Left cardiac atrium (tissue), 4 donors: ENCODE results near the gene ABTB2. TPM values are rescaled to one million over a fixed set of nuclear protein-coding genes. Genes with fewer than 3 reads are reported as not detected.
"Not testable (repeated sequence)": the region's sequence is repeated elsewhere in the genome, so short reads cannot be mapped to it uniquely, and the experiment has no call there.

ENCODE experiments used
- ATAC-seq, 2 donors: fragments of 200-7000 bp; cut with Tn5 transposase; one replicate each; pipeline ENCODE4 v1.9.1; 2020; ENCODE audit warnings: mild to moderate bottlenecking in 2 of 2, moderate library complexity in 2 of 2
- DNase-seq: peaks from one replicate; pipeline ENCODE4 v3.0.0-alpha.2; 2020
- intact Hi-C, 2 donors: fragments of 100-400 bp; cut with DNase I; formaldehyde crosslinking; loops; one replicate each; pipeline versions ENCODE4 v1.14.1 to v1.15.1; 2022 to 2023
- total RNA-seq, 2 donors: library from RNA; stranded (reverse); fragmentation: NEBNext Ultra II Directional; extraction: Animal tissue kit (Norgen Biotek cat#: 25700); gene quantifications; one replicate each; pipeline ENCODE4 v1.2.1, GENCODE V29; 2021
- donor health status: DM: no; HTN: yes; CAD: no.
- donor health status: DM: no; HTN: yes; CAD: no; lungs with severe emphysema.
- donor health status: DM: yes; HTN: yes; CAD: no.
- donor health status: Dilated cardiomyopathy.

Gene ABTB2
- total RNA-seq, 2 donors from 2014 or later: 12.5 to 19.3 TPM

DNA sequence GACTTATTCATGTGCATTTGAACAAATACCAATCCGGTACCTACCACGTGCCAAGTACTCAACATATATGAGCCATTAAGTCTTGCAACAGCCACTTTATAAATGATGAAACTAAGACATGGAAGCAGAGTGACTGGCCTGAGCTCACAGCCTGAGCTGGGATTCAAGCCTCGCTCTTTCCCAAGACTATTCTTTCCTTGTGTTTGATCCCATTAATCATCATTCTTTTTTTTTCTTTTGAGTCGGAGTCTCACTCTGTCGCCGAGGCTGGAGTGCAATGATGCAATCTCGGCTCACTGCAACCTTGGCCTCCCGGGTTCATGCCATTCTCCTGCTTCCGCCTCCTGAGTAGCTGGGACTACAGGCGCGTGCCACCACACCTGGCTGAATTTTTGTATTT lies 119.3 kb downstream of the ABTB2 start:
- intact Hi-C loops: no loop called here
- ATAC-seq: no peak
- DNase-seq: no peak

DNA sequence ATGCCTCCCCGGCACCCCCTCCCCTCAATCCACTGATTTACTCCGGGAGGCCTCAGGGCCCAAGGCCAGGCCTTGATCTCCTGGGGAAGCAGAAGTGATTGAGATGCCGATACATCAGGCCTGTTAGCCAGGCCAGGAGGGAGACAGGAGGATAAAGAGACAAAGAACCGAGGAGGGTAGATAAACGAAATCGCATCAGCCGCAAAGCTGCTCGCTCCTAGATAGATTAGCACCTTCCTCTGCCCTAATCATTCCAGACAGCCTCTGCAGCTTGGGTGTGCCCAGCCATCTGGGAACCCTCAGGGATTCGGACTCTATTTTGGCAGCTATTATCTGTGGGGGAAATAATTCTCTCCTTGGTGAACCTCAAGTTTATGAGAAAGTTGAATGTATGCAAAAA lies 121.2 kb downstream of the ABTB2 start:
- intact Hi-C loops: no loop called here
- DNase-seq: no peak
- ATAC-seq: no peak

DNA sequence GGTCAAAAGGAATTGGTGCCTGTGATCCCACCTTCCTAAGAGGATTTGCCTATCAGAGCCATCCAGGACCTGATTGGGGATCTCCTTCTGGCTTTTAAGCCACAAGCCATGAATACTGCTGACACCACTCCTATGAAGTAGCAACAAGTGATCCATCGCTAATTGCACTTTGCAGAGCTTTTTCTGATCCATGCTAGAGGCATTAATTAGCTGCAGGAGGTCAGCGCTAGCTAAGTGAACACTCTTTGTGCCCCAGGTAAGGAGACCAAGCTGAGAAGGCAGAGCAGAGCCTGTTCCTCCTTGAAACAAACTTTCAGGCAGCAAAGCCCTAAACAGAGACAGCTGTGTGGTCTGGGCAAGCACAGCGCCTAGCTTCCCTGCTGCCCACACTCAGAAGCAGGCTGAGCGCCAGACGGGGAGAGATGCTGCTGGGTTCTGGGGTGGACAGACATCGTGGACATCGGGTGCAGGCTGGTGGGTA lies 122.2 kb downstream of the ABTB2 start:
- DNase-seq (no peak), ATAC-seq (no peak)
- intact Hi-C loops: no loop called here

DNA sequence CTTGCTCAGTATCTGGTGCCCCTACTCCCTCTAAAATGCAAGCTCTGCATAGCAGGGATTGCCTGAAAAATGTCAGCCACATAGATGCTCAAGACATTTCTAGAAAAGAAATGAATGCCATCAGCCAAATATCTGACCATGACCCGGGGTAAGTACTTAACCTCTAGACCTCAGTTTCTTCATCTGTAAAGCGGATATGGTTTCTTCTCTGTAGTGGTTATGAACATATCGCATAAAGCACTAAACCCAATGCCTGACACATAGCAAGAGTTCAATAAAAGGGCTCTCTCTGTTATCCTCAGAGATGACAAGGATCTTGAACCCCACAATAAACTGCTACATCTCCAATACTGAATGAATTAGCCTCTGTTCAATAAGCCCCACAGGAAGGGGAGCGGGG lies 122.6 kb downstream of the ABTB2 start:
- intact Hi-C loops: no loop called here
- ATAC-seq (no peak), DNase-seq (no peak)

DNA sequence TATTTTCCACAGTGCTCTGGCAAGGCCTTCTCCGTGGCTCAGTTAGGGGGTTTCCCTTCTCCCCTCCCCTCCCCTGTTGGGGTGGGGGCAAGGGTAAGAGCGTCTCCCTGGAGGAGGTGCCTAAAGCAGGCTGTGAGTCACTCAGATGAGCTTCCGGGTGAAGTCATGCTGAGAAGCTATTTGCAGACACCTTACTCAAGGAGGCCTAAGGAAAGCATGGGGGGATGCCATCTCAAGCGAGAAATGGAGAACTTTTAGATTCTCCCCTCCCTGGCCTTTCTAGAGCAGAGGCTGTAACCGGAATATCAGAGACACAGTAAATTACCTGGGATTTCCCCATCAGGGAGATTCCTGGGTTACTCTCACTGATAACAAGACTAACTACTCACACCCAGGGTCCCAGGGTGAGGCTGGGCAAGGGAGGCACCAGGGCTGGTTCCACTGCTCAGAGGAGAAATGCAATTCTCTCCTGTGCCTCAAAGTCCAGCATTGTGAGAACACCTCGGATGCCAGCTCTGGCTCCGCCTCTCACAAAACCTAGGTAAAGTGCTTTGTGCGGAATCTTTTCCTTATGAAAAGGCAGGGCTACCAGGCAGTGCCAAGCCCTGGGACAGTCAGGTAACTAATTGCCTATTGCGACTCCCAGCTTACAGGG lies 123.6 kb downstream of the ABTB2 start:
- intact Hi-C loops: no loop called here
- peak; percentile 52 to 85 for ATAC-seq
- no peak for DNase-seq

DNA sequence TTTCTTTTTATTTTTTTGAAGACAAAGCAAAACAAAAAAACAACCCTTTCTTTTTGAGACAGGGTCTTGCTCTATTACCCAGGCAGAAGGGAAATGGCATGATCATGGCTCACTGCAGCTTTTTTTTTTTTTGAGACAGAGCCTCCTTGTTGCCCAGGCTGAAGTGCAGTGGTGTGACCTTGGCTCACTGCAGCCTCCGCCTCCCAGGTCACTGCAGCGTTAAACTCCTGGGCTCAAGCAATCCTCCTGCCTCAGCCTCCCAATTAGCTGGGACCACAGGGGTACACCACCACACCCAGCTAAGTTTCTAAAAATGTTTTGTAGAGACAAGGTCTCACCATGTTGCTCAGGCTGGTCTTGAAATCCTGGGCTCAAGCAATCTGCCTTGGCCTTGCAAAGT lies 124.6 kb downstream of the ABTB2 start:
- intact Hi-C loops: no loop called here
- no peak for ATAC-seq

DNA sequence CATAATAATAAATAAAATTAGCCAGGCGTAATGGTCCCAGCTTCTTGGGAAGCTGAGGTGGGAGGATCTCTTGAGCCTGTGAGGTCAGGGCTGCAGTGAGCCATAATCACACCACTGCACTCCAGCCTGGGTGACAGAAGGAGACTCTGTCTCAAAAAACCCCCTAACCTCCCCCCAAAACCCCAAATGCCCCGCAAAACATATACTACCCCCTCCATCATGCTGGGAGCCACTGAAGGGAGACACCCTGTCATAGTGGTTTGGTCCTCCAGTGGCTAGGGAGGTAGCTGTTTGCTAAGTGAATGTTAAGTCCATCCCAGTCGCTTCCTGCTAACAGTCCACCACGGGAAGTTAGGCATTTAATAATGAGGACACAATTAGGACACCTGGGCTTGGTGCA lies 125.0 kb downstream of the ABTB2 start:
- no peak for ATAC-seq
- intact Hi-C loops: no loop called here

More for the DNA sequence above, 124.6 kb downstream of the ABTB2 start:
- DNase-seq: no peak

DNA sequence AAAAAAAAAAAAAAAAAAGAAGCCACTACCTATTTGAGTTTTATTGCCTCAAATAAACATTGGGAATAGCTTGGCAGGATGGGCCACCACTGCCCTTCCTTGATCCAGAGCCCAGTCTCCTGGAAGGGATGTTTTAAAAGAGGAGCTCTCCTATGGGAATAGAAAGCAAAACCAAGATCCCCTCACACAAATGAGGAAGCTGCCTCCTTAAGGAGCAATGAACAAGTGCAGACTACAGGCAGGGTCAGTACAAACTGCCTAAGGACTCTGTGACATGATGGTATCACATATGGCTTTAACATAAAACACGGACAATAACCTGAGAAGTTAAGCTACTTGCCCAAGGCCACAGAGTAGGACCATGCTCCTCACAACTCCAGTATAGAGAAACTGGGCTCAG lies 131.6 kb downstream of the ABTB2 start:
- ATAC-seq (no peak), DNase-seq (no peak)
- intact Hi-C loops: no loop called here

More for the DNA sequence above, 125.0 kb downstream of the ABTB2 start:
- DNase-seq: no peak

DNA sequence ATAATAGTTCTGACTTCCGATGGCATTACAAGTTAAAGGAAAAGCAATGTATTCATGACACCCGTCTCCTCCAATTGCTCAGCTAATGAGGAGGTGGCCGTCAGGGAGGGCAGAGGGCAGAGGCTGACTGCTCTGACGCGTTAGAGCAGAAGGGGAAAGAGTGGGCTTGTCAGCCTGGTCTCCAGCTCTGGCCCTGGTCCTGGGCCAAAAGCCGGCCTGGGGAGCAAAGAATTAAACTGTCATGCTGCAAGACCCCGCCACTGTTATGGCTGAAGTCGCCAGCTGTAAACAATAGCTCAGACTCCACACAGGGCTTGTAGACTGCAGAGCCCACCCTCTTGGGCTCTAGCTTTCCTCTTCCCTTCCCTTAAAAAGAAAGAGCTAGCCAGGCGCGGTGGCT lies 132.7 kb downstream of the ABTB2 start:
- DNase-seq (no peak), ATAC-seq (no peak)
- intact Hi-C loops: no loop called here

DNA sequence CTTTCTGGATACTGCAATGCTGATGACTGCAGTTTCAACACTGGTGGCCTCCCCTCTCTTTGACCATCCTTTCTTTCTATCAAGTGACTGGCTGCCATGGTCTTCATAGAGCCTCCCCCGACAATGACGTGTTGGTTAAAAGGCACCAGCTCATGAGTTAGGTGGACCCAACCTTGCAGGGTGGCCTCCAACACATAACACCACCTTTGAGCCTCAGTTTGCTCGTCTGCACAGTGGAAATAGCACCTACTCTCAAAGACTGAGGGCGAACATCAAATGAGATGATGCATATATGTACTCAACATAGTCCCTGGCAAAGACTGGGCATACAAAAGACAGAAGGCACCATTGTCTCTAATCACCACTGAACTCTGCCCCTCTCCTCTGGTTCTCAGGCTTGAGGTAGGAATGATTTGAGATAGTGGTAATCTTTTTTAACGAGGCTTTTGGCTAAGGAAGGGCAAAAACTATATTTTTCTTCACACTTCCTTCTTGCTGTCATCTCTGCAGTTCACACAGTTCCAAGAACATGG lies 133.3 kb downstream of the ABTB2 start:
- ATAC-seq: no peak
- DNase-seq: no peak
- intact Hi-C loops: no loop called here

DNA sequence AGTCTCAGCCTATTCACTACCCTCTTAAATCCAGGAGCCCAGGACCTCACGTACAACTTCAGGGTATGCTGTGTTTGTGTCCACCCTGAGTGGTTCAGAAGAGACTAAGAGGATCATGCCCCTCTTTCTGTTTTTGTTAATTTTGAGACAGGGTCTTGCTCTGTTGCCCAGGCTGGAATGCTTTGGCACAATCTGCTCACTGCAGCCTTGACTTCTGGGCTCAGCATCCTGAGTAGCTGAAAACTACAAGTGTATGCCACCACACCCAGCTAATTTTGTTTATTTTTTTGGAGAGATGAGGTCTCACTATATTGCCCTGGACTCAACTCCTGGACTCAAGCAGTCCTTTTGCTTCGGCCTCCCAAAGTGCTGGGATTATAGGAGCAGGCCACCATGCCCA lies 133.9 kb downstream of the ABTB2 start:
- no peak for DNase-seq
- intact Hi-C loops: no loop called here
- no peak for ATAC-seq

DNA sequence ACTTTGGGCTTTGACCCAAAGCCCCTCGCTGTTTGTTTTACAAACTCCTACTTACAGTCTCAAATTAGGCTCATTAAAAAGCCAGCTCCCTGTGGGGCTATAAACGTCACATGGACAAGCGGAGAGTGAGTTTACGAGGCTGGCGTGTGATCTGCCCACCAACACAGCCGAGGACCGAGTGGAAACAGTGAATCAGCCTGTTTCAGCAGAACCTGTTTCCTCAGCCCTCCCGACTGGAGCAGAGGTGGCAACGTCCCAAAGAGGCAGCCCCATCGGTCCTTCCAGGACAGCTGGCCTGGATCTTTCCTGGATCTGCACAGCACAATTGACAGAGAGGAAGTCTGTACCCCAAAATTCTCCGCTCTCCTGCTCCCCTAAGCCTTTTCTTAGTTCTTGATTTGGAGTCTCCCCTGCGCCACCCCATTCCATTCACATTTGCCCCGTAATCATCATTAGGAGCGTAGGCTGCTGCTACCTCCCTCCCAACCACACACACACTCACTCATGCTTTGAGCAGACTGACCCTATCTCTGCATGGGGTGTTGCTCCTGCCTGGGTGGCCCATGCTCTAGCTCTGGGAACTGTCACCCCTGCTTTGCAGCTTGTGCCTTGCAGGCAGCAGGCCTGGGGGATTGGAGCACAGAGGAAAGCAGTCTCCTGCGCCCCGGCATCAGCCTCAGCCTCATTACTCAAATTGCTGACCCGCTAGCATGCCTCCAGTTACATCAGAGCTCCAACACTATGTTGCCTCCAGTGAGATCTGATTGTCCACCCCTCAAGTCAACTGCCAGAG lies 134.6 kb downstream of the ABTB2 start:
- intact Hi-C loops: no loop called here
- ATAC-seq (peak; percentile 77), DNase-seq (peak; percentile 80)

DNA sequence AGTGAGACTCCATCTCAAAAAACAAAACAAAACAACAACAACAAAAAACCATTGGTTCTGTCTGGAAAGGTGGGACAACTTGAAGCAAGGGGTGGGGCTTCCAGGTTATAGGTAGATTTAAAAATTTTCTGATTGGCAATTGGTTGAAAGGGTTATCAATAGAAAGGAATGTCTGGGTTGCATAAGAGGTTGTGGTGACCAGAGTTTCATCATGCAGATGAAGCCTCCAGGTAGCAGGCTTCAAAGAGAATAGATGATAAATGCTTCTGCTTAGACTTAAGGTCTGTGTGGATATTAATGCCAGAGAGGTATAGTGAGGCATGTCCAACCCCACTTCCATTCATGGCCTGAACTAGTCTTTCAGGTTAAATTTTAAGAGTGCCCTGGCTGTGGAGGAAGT lies 135.8 kb downstream of the ABTB2 start:
- ATAC-seq: no peak
- intact Hi-C loops: no loop called here
- DNase-seq: no peak

DNA sequence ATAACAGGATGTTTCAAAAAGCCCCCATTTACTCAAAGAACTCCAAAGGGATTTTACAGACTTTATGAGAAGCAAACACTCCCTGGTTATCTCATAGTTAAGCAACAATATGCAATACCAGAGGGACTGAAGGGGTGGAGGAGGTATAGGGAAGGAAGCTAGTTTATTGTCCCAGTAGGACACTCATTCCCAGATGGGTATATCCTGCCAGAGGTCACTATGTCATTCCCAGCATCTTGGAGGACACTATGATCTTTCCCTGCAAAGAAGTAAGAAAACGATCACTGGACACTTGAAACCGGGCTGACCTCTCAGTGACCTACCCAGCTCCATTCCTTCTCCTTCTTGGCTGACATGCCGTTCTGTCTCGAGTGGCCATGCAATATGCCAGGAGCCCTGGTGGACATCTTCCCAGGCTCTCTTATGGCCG lies 137.9 kb downstream of the ABTB2 start:
- DNase-seq (peak; percentile 57), ATAC-seq (peak; percentile 35 to 44)
- intact Hi-C loops: no loop called here

DNA sequence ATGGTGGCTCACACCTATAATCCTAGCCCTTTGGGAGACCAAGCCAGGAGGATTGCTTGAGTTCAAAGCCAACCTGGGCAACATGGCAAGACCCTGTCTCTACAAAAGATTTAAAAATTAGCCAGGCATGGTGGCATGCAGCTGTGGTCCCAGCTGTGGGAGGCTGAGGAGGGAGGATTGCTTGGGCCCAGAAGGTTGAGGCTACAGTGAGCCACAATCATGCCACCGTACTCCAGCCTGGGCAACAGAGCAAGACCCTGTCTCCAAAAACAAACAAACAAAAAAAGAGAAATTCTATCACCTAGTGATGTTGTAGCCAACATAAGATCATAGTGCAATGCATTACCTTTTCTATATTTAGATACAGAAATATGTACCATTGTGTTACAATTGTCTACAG lies 138.5 kb downstream of the ABTB2 start:
- ATAC-seq (no peak), DNase-seq (no peak)
- intact Hi-C loops: no loop called here

DNA sequence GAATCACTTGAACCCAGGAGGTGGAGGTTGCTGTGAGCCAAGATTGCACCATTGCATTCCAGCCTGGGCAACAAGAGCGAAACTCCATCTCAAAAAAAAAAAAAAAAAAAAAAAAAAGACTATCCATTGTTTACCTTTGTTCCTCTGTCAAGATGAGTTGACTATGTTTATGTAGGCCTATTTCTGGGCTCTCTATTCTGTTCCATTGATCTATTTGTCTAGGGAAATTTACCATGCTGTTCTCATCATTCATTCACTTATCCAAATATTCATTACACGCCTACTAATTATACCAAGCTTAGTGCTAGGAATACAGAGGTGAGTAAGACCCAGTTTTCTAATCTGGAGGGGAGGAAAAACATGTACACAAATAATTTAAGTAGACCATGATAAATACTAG lies 139.1 kb downstream of the ABTB2 start:
- DNase-seq, intact Hi-C loops, ATAC-seq: not testable (repeated sequence)

DNA sequence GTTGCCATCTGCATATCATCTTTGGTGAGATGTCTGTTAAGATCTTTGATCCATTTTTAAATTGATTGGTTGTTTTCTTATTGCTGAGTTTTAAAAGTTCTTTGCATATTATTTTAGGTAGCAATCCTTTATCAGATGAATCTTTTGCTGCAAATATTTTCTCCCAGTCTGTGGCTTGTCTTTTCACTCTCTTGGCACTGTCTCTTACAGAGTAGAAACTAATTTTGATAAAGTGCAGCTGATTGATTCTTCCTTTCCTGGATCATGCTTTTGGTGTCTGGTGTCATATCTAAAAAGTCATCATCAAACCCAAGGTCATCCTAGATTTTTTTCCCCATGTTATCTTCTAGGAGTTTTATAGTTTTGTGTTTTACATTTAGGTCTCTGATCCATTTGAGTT lies 139.7 kb downstream of the ABTB2 start:
- intact Hi-C loops: no loop called here
- ATAC-seq (no peak), DNase-seq (no peak)

DNA sequence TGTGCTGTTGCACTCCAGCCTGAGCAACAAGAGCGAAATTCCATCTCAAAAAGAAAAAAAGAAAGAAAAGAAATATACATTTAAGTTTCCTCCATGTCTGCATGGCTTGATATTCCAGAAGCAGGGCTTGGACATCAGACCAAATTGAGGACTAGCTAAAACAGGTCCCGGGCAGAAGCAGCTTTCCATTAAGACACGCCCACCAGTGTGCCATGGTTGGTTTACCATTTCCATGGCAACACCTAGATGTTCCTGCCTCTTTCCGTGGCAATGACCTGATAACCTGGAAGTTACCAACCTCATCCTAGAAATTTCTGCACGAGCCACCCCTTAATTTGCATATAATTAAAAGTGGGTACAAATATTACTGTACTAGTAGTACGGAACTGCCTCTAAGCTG lies 141.1 kb downstream of the ABTB2 start:
- intact Hi-C loops: no loop called here
- ATAC-seq: no peak
- DNase-seq: no peak

DNA sequence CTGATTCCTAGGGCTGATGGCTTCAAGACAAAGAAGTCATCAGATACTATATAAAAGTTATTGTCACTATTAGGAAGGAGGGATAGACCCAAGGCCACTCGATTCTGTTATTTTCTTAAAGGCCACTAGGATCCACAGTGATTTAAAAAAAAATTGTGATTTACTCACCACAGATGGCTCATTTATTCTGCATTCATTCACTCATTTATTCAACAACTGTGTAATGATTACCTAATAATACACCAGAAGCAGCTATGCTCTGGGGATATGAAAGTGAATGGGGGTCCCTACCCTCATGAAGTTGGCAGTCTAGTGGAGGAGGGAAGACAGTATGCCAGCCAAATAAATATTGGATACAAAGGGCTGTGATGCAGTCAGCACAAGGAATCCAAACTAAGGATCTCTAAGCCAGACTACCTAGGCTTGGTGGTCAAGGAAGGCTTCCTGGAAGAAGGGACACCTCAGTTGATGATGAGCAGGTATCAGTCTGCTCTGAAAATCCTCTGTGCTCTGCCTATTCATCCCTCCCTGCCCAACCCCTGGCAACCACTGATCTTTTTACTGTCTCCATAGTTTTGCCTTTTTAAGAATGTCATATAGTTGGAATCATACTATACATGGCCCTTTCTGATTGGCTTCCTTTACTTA lies 141.9 kb downstream of the ABTB2 start:
- no peak for DNase-seq
- no peak for ATAC-seq
- intact Hi-C loops: no loop called here
